ENCODE data around the gene ZNF580. TPM values are rescaled to one million over a fixed set of nuclear protein-coding genes. Genes with fewer than 3 reads are reported as not detected.

Gene ZNF580
- total and polyA plus RNA-seq, 2 of the 8 experiments (the other 6 are each of a cell fraction or from before 2014, with no cell fraction given), result 12.0 to 24.6 TPM

- TF ChIP-seq SIN3A (conservative IDR thresholded peaks at IDR 0.05 in 1 of 2, IDR thresholded peaks at IDR 0.05 in 1 of 2; ENCODE audit: low read depth in 1 of 2, low read length in 2 of 2), result no peak; a peak in 1 of 4 replicates
- TF ChIP-seq SIRT6 (IDR thresholded peaks at IDR 0.05; ENCODE audit: low read length), result no peak
- no peak for TF ChIP-seq E2F6 (IDR thresholded peaks at IDR 0.05)
- 0 out of 4 replicates have a peak, but pooled peaks of 1 of the 2 experiments have one; percentile 73 for TF ChIP-seq HDAC2 (IDR thresholded peaks at IDR 0.05; ENCODE audit: borderline replicate concordance in 1 of 2, low read depth in 2 of 2, low read length in 2 of 2)
- TF ChIP-seq EGR1 (IDR thresholded peaks at IDR 0.05; ENCODE audit: borderline replicate concordance, low read depth, low read length), result no peak
- TF ChIP-seq CHD1 (IDR thresholded peaks at IDR 0.05; ENCODE audit: low read depth, low read length), result no peak
- TF ChIP-seq POLR2A (IDR thresholded peaks at IDR 0.05; ENCODE audit: control extremely low read depth in 1 of 2, low read depth in 2 of 2, low read length in 2 of 2), result peak in 1 of 2 experiments; percentile 51; a peak in 1 of 3 replicates
- no peak for TF ChIP-seq EZH2 (IDR thresholded peaks at IDR 0.05; ENCODE audit: low read depth, low read length, severe bottlenecking)
- no peak for TF ChIP-seq JUND (IDR thresholded peaks at IDR 0.05; ENCODE audit: low read length)
- no peak for TF ChIP-seq NRF1 (IDR thresholded peaks at IDR 0.05; ENCODE audit: low read depth, low read length)
- no peak for TF ChIP-seq RAD21 (IDR thresholded peaks at IDR 0.05 in 1 of 2, conservative IDR thresholded peaks at IDR 0.05 in 1 of 2; ENCODE audit: low read depth in 2 of 2, low read length in 2 of 2)
- no peak for TF ChIP-seq SRF (IDR thresholded peaks at IDR 0.05; ENCODE audit: low read depth, low read length)
- no peak; the same call in 1 of the 2 replicates for TF ChIP-seq PHF8 (conservative IDR thresholded peaks at IDR 0.05; ENCODE audit: low read depth, low read length)
- no peak for TF ChIP-seq SP2 (IDR thresholded peaks at IDR 0.05; ENCODE audit: low read length)
- no peak for TF ChIP-seq HDAC6 (IDR thresholded peaks at IDR 0.05; ENCODE audit: low read depth, low read length)
- TF ChIP-seq BACH1 (IDR thresholded peaks at IDR 0.05; ENCODE audit: low read length), result no peak
- TF ChIP-seq POLR2AphosphoS5 (IDR thresholded peaks at IDR 0.05; ENCODE audit: low read depth, low read length), result no peak
- TF ChIP-seq KDM4A (IDR thresholded peaks at IDR 0.05; ENCODE audit: low read depth, low read length, severe bottlenecking), result no peak
- TF ChIP-seq JUN (IDR thresholded peaks at IDR 0.05; ENCODE audit: low read depth, low read length), result no peak
- no peak for TF ChIP-seq CTCF (IDR thresholded peaks at IDR 0.05; ENCODE audit: control extremely low read depth in 1 of 3, insufficient read depth in 1 of 3, low read depth in 1 of 3, low read length in 3 of 3)
- no peak for TF ChIP-seq KDM1A (IDR thresholded peaks at IDR 0.05; ENCODE audit: borderline replicate concordance, low read length)
- no peak for TF ChIP-seq TBP (IDR thresholded peaks at IDR 0.05; ENCODE audit: low read depth, low read length)
- no peak for TF ChIP-seq BCL11A (IDR thresholded peaks at IDR 0.05; ENCODE audit: low read depth in 2 of 2, low read length in 2 of 2)
These were observed 14.8 kb downstream of the ZNF580 start (continued) for GRCh38 chr19:55655648-55656040.

All from H1 (cell line).